SU-DHL-6 (cell line): Measurements from ENCODE around the gene ABCB11.

Source experiments
- H2AFZ ChIP-seq: fragments of 200-600 bp; sonication (generic); 2 replicates; pipeline ENCODE4 v1.6.1; 2014; ENCODE audit warnings: low read depth, mild to moderate bottlenecking, moderate library complexity, mixed read lengths, antibody characterized with exemption, low read length; ENCODE audit not compliant: severe bottlenecking
- H3F3A ChIP-seq: fragments of 200-600 bp; shearing (Covaris generic); 2 replicates; pipeline ENCODE4 v1.6.0; 2016; ENCODE audit warnings: antibody characterized with exemption, mild to moderate bottlenecking; ENCODE audit not compliant: insufficient read depth
- H3K27ac ChIP-seq: fragments of 200-600 bp; sonication (generic); 2 replicates; pipeline ENCODE4 v1.5.1; 2016; ENCODE audit warnings: low read depth, mild to moderate bottlenecking, low read length, moderate library complexity, mixed read lengths
- H3K27me3 ChIP-seq: fragments of 200-600 bp; sonication (generic), shearing (Covaris generic); 2 replicates; pipeline ENCODE4 v1.6.0; 2014; ENCODE audit warnings: mild to moderate bottlenecking, low read length
- H3K36me3 ChIP-seq: fragments of 200-600 bp; sonication (generic); 2 replicates; pipeline ENCODE4 v1.6.1; 2014; ENCODE audit warnings: mild to moderate bottlenecking, low read length, mixed read lengths
- H3K4me2 ChIP-seq: fragments of 300-600, 200-600 bp; shearing (Covaris generic), sonication (generic); 2 replicates; pipeline ENCODE4 v1.6.0; 2014; ENCODE audit warnings: low read length, low read depth, mild to moderate bottlenecking; ENCODE audit not compliant: poor library complexity, severe bottlenecking
- H3K4me3 ChIP-seq: fragments of 200-600 bp; sonication (generic); 2 replicates; pipeline ENCODE4 v1.5.1; 2014; ENCODE audit warnings: antibody characterized with exemption, low read length, mild to moderate bottlenecking, mixed read lengths; ENCODE audit not compliant: insufficient read depth, poor library complexity, severe bottlenecking
- H3K79me2 ChIP-seq: fragments of 200-600 bp; sonication (generic); 2 replicates; pipeline ENCODE4 v1.6.1; 2014; ENCODE audit warnings: mild to moderate bottlenecking, low read length, moderate library complexity; ENCODE audit not compliant: insufficient read depth
- H3K9ac ChIP-seq: fragments of 200-600 bp; sonication (generic); 2 replicates; pipeline ENCODE4 v1.7.0; 2014; ENCODE audit warnings: mild to moderate bottlenecking, low read length
- H3K9me2 ChIP-seq: fragments of 200-600 bp; sonication (generic); replicated peaks from 2 replicates; pipeline ENCODE4 v1.6.1; 2014; ENCODE audit warnings: low read length; ENCODE audit not compliant: insufficient read depth
- H3K9me3 ChIP-seq: fragments of 200-600 bp; sonication (generic); 2 replicates; pipeline ENCODE4 v1.6.1; 2014; ENCODE audit warnings: low read length, mixed read lengths; ENCODE audit not compliant: insufficient read depth
- H4K20me1 ChIP-seq: fragments of 200-600 bp; sonication (generic); 2 replicates; pipeline ENCODE4 v1.6.1; 2014; ENCODE audit warnings: low read depth, mild to moderate bottlenecking, antibody characterized with exemption, low read length, moderate library complexity, mixed read lengths
- EZH2phosphoT487 ChIP-seq: fragments of 200-600 bp; sonication (generic), shearing (Covaris generic); conservative IDR thresholded peaks from 2 replicates; pipeline ENCODE4 v1.6.1; 2018; ENCODE audit warnings: mild to moderate bottlenecking, antibody characterized with exemption, low read length, moderate library complexity, mixed read lengths
- TF ChIP-seq, protein P1 (sequence below): fragments of 200-600 bp; sonication (generic); IDR thresholded peaks from one replicate; pipeline ENCODE4 v1.5.1; 2017; ENCODE audit warnings: antibody characterized with exemption, mild to moderate bottlenecking, low read length, moderate library complexity; ENCODE audit not compliant: insufficient read depth, poor library complexity, severe bottlenecking

ABCB11 gene

DNA sequence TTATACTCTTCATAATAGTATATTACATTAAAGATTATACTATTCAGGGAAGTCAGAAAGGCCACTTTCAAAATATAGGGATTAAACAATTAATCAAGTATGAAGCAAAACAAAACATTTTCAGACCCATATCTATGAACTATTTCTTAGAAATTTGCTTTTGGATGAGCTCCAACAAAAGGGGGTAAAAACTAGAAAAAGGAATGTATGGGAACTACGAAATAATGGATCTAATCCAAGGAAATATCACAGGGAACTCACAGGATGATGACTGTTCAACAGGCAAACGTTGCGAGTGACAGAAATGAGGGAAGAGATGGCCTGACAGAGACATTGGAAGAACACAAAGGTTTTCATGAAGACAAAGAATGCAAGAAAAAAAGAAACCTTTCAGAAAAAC lies 102.1 kb downstream of the ABCB11 start:
- Histone ChIP-seq H3K27me3 (no peaks in the 10 kb centered on the region), H3K4me3 (no peak overlapping the region), H3K9me2 (no peaks in the 10 kb centered on the region), H3K79me2 (no peaks in the 10 kb centered on the region), H3F3A (no peaks in the 10 kb centered on the region), H3K36me3 (no peaks in the 10 kb centered on the region), H3K4me2 (no peak overlapping the region), H3K27ac (no peak overlapping the region), H3K9ac (no peak overlapping the region), H4K20me1 (no peaks in the 10 kb centered on the region), H2AFZ (no peak overlapping the region), H3K9me3 (no peaks in the 10 kb centered on the region)
- no peak for TF ChIP-seq EZH2phosphoT487
- TF ChIP-seq, protein P1, sequence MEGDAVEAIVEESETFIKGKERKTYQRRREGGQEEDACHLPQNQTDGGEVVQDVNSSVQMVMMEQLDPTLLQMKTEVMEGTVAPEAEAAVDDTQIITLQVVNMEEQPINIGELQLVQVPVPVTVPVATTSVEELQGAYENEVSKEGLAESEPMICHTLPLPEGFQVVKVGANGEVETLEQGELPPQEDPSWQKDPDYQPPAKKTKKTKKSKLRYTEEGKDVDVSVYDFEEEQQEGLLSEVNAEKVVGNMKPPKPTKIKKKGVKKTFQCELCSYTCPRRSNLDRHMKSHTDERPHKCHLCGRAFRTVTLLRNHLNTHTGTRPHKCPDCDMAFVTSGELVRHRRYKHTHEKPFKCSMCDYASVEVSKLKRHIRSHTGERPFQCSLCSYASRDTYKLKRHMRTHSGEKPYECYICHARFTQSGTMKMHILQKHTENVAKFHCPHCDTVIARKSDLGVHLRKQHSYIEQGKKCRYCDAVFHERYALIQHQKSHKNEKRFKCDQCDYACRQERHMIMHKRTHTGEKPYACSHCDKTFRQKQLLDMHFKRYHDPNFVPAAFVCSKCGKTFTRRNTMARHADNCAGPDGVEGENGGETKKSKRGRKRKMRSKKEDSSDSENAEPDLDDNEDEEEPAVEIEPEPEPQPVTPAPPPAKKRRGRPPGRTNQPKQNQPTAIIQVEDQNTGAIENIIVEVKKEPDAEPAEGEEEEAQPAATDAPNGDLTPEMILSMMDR = no peak

DNA sequence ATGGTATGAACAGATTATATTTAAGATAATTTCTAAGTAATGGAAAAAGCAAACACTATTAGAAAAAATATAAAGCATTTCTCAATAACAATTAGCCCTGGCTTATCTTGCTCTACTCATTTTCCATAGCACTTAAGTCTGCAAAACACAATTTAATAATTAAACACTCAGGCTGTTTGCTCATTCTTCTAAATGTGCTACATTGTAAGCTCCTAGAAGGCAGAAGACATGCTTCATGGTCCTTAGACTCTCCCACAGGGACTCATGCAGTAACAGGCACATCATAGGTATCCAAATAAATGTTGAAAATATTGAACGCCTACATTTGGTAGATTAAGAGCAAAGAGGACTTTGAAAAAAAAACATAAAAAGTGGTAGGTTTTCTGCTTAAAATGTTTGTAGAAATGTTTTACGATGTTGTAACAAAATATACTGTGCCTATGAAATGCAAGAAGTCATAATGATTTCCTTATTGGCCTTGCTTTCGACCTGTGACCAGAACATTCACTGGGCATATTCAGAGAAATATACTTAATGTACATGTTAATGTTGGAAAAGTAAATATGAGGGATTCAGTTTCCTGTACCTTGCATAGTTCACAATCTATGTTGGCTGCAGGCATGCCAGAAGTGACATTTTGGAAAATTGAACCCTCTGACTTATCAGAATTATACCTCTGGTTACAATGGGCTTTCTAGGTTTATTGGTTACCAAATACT lies 102.9 kb downstream of the ABCB11 start:
- Histone ChIP-seq H3K27ac (no peak overlapping the region), H3K9me2 (no peaks in the 10 kb centered on the region), H3K4me2 (no peak overlapping the region), H3K27me3 (no peaks in the 10 kb centered on the region), H3K4me3 (no peak overlapping the region), H3K79me2 (no peaks in the 10 kb centered on the region), H3K36me3 (no peaks in the 10 kb centered on the region), H2AFZ (no peak overlapping the region), H3F3A (no peaks in the 10 kb centered on the region), H4K20me1 (no peaks in the 10 kb centered on the region), H3K9ac (no peak overlapping the region), H3K9me3 (no peaks in the 10 kb centered on the region)
- TF ChIP-seq EZH2phosphoT487 = no peak
- TF ChIP-seq, protein P1 = no peak

DNA sequence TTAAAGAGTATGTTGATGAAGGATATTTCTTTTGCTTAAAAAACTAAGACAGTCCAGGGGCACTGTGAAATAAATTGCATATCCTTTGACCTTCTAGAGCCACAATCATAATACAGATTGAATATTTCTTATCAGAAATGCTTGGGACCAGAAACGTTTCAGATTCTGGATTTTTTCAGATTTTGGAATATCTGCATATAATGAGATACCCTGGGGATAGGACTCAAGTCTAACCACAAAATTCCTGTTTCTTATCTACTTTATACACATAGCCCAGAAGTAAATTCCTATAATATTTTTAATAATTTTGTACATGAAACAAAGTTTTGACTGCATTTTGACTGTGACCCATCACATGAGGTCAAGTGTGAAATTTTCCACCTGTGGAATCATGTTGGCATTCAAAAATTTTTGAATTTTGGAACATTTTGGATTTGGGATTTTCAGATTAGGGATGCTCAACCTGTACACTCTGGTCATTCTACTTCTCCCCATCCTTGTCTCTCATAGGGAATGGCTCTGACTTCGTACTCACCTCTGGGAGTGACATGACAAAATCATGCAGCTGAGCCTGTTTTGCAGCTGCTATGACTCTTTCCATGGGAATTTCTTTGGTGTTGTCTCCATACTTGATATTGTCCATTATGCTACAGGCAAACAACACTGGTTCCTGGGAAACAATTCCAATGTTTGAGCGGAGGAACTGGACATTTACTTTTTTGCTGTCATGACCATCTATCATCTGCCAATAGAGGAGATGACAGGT lies 104.3 kb downstream of the ABCB11 start:
- no peak overlapping the region for H2AFZ ChIP-seq
- H3K4me3 ChIP-seq = no peak overlapping the region
- H3K9me3 ChIP-seq = no peaks in the 10 kb centered on the region
- H3K9me2 ChIP-seq = no peaks in the 10 kb centered on the region
- H3K79me2 ChIP-seq = no peaks in the 10 kb centered on the region
- no peak for TF ChIP-seq EZH2phosphoT487
- TF ChIP-seq, protein P1 = no peak
- H3K4me2 ChIP-seq = no peak overlapping the region
- no peaks in the 10 kb centered on the region for H3F3A ChIP-seq
- no peaks in the 10 kb centered on the region for H3K36me3 ChIP-seq
- no peak overlapping the region for H3K9ac ChIP-seq
- H4K20me1 ChIP-seq = no peaks in the 10 kb centered on the region
- H3K27me3 ChIP-seq = no peaks in the 10 kb centered on the region
- no peak overlapping the region for H3K27ac ChIP-seq
